NCI-H446 treated with DMSO at 0.1 percent for 48 hours (cell line): ENCODE data around the gene HEXD.

ENCODE experiments used
- DNase-seq: peaks from one replicate; lab custom pipeline; 2025; lab: John Stamatoyannopoulos, UW

HEXD gene

DNA sequence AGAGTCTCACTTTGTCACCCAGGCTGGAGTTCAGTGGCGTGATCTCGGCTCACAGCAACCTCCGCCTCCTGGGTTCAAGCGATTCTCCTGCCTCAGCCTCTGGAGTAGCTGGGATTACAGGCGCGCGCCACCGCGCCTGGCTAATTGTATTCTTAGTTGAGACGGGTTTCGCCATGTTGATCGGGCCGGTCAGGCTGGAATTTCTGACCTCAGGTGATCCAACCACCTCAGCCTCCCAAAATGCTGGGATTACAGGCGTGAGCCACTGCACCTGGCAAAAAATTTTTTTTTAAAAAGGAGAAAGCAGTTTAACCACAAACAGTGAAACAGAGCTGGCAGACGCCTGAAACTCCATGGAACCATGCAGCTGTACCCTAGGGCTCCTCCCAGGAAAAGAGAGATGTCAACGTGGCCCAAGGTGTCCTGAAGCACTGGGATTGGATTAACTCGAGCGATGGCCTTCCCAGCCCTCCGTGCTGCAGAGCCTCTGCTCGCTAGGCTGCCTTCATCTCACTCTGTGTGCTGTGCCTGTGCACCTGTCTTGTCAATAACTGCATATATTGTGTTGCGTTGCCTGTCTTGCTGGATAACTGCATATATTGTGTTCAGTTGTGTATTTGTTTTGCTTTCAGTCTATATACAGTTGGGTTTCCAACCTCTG, 71.8 kb downstream of the HEXD start:
- DNase-seq, result no peak

GRCh38 chr17:82490512-82491195, 72.5 kb downstream of the HEXD start:
- no peak for DNase-seq

- DNase-seq, result no peak
These were observed 73.0 kb downstream of the HEXD start for GRCh38 chr17:82491196-82491530.

- no peak for DNase-seq
These were observed 73.4 kb downstream of the HEXD start for GRCh38 chr17:82491533-82491932.
